Activated T-cell treated with anti-CD3 and anti-CD28 coated beads for 4 hours (primary cell): Measurements from ENCODE around the gene HSD3B1.
"Not testable (repeated sequence)": the region's sequence is repeated elsewhere in the genome, so short reads cannot be mapped to it uniquely, and the experiment has no call there.

Experiments used
- DNase-seq: peaks from one replicate; pipeline ENCODE4 v3.0.0-alpha.2; 2020

HSD3B1 gene

DNA sequence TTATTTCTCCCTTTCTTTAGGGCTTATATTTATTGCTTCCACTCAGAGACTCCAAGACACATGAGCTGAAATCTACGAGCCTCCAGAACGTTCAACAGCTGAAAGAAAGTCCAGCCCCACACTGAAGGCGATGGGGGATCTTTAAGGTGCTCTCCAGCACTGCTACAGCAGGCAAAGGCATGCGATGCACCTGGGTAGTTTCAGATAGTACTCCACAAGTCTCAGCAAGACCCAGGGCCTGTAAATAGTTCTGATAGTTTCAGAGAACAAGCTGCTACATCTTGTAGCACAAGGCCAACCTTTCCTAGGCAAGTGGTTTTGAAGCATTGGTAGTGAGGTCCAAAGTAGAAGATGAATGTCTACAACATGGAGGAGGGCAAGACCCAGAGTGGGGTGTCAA, 2.2 kb upstream of the HSD3B1 start:
- DNase-seq = no peak

DNA sequence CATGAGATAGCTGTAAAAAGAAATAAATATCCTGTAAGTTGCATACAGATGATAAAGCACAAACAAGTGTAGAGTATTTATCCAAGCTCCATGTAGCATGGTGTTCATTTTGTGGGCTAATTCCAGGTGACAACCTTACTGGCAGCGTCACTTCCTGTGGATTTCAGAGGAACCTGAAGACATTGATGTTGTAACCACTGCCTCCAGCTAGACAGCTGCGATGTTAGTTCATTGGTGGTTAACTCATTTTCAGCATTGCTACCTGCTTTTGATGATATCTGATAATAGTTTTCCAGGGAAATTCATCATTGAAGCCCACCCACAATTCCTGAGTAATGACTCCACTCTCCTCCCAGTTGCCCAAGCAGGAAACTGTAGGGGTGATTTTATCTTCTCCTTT, 3.0 kb downstream of the HSD3B1 start:
- no peak for DNase-seq

DNA sequence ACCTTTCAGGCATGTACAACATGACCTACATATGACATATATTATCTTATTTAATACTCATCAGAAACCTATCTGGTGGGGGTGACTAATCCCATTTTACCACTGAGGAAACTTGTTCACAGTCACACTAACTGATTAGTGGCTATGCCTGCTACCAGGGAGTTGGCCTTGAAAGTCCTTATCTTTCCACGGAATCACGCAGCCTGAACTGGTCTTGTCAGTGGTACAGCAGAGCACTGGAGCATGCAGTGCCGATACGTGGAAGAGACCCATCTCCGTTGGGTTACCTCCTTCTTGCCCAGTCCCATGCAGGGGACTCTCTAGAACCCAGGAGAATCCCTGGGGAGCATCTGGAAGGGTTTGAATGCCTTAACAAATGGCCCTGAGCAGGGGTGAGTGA, 8.2 kb downstream of the HSD3B1 start:
- no peak for DNase-seq

DNA sequence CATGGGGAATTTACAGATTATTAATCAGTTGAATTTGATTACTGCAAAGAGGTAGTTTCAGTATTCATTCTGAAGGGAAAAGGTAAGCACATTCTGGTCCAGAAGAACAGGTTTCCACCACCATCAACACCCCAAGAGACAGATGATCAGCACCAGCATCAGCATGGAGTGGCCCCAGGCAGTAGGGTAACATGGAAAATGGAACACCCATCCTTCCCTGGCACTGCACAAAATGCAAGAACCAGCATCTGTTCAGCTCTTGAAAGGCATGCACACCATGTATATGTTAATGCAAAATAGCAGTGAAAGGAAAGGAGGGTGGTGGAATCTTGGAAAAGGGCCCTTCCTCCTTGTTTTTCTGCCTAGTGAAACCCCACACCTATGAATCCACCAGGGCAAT, 9.2 kb downstream of the HSD3B1 start:
- DNase-seq = no peak

DNA sequence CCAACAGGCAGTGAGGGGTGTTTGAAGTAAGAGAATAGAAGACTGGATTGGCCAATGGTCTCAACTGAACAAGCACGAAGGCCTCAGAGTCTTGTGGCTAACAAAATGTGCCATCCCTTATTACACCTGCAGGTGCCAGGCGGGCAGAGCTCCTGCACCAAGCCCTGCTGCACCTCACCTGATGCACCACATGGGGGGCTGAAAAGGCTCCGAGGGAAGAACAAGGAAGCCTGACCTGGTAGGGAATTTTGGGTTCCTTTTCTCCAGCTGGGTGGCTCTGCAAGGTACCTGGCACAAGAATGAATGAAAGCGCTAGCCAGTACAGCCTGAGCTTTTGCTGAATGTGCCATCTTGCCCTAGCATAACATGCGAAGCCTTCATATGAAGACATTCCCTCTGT, 9.7 kb downstream of the HSD3B1 start:
- DNase-seq = no peak

DNA sequence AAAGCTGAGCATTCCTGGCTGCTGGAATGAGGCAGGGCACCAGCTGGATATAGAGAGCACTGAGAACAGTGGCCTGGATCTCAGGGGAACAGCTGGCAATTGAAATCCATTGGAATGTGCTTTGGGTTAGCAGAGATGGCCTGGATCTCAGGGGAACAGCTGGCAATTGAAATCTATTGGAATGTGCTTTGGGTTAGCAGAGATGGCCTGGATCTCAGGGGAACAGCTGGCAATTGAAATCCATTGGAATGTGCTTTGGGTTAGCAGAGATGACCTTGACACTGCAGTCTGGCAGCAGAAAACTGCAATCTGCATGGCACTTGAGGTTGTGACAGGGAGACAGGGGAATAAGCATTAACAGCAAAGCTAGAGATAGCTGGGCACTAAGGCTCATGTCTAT, 10.7 kb downstream of the HSD3B1 start:
- not testable (repeated sequence) for DNase-seq

DNA sequence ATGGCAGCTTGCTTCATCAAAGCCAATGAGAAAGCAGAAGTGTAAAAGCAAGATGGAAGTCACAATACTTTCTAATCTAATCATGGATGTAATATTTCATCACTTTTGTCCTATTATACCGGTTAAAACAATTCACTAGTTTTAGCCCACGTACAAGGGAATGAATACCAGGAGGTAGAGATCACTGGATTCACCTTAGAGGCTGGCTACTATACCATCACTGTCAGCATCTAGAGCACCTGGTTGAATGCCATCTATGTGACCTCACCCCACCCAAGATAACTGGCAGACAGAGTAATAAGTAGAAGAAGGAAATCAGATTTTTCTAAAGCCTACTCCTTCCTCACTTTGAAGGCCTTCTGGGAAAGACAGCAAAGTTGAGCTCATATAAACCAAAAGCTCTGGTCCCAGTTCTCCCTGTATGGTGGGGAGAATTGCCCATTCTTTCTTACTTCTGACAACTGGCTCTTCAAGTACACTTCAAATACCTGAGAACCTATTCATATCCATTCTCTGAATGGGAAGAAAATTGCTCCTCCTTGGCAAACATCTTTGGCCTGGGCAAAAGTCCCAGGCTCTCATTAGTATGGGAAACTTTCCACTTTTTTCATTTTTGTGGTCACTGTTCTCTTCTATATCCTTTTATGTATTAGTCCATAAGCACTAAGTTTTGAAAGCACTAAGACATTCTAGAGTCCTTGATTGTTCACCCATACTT, 24.8 kb downstream of the HSD3B1 start:
- DNase-seq = no peak

DNA sequence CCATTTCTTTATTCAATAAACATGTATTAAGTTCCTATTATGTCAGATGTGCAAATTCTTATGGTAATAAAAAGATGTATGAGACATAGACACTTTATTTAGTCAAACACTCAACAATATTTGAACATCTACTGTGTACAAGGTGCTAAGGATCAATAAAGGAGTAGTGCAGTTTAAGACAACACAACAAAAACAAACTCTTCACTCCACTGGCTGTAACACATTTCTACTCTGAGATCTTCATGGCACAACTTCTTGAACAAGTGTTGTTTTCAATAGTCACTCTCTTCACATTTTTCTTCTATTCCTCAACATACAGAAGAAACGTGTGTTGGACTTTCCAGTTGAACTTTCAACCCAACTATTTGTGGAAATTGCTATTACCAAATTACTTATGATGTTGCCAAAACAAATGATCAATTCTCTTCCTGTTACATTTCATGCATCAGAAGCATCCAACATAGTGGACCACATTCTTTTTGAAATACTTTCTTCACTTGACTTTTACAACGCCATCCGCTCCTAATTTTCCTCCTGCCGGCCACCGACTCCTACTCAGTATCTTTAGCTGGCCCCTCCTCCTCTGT, 25.4 kb downstream of the HSD3B1 start:
- DNase-seq = no peak

DNA sequence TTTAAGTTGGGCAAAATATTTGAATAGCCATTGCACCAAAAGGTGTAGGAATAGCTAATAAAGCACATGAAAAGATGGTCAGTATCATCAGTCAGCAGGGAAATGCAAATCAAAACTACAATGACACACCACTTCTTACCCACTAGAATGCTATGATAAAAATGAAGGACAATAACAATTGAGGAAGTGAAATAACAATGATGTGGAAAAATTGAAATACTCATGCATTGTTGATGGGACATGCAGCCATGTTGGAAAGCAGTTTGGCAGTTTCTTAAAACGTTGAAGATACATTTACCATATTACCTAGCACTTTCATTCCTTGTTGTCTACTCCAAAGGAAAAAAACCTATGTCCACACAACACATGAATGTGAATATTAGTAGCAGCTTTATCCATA, 28.4 kb downstream of the HSD3B1 start:
- no peak for DNase-seq

DNA sequence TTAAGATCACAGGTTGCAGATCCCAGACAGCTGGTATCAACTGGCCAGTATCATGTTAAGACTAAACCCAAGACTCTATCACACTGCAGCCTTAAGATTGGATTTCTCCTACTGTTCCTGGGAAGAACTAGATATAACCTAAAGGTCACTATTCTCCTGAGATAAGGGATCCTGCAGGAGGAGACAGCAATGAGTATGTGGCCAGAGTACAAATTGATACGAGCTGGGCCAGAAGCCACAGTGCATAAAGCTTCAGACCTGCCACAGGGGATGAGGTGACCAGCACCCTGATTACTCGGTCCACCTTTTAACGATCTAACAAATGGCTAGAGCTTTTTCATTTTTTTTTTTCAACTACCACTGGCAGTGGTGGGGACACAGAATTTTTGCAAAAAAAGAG, 31.0 kb downstream of the HSD3B1 start:
- DNase-seq = no peak

DNA sequence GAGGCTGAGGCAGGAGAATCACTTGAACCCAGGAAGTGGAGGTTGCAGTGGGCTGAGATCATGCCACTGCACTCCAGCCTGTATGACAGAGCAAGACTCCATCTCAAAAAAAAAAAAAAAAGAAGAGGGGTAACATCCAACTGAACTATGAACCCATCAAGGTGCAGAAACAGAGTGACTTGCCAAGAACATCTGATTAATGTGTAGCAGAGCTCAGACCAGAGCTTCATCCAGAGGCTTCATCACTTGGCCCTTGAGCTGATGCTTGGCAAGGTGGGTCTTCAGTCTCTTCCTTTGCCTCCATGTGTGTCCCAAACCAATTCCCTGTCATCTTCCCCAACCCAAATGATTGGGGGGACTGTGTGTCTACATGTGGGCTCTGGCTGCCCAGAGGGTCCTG, 32.6 kb downstream of the HSD3B1 start:
- DNase-seq = no peak

DNA sequence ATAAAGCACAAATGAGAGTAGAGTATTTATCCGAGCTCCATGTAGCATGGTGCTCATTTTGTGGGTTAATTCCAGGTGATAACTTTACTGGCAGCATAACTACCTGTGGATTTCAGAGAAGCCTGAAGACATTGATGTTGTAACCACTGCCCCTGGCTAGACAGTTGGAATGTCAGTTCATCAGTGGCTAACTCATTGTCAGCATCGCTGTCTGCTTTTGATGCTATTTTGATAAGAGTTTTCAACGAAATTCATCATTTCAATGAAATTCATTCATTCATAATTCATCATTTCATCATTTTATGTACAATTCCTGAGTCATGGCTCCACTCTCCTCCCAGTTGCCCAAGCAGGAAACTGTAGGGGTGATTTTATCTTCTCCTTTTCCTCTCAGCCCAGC, 34.4 kb downstream of the HSD3B1 start:
- DNase-seq = no peak

DNA sequence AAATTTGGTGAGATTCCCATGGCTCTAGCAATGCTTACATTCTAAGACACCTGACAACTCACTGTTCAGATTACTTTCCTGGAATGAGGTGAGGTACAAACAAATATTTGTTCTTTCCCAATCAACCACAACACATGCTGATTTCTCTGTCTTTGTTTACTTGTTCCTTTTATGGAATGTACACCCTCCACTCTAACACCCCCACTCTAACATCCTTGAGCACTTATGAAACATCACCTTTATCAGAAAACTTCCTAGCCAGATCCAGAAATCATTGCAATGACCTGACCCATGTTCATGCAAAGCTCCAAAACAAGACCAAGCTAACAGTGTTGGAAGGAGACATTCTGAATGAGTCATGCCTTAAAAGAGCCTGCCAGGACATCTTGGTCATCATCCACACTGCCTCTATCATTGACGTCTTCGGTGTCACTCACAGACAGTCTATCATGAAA, 35.5 kb downstream of the HSD3B1 start:
- no peak for DNase-seq

DNA sequence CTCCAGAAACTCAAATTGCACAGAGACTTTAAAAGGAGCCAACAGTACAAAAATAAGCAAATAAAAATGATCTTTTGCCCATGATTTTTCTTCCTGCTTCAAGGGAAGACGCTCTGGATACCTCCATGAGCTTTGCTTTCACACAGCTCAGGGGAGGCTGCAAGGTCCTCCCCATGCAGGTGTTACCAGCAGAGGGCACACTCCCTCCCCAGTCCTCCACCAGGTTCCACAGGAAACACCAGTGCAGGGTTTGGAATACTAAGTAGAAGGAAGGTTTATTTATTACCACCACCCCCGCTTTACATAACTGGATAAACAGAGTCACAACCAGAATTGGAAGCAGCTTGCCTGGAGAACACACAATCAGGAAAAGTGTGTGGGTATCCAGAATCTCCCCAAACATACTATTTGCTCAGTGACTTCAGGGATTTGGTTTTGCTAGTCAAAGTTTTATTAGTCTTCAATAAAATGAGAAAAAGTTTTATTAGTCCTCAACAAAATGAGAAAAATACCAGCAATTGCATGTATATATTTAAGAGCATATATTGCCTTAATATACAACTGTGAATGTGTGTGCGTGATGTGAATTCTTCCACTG, 37.3 kb downstream of the HSD3B1 start:
- DNase-seq = no peak

DNA sequence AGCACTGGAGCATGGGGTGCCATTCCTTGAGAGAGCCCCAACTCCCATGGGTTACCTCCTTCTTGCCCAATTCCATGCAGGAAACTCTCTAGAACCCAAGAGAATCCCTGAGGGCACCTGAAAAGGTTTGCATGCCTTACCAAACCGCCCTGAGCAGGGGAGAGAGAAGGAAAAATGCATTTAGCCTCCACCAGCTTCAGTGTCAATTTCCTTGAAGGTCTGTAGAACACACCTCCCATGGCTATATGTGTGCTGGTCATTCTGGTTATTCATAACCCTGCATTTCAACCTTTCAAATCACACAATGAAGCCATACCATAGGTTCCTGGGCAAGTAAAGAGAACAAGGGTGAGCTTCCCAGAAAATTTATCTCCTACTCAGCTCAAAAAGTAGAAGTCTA, 39.6 kb downstream of the HSD3B1 start:
- DNase-seq = no peak

DNA sequence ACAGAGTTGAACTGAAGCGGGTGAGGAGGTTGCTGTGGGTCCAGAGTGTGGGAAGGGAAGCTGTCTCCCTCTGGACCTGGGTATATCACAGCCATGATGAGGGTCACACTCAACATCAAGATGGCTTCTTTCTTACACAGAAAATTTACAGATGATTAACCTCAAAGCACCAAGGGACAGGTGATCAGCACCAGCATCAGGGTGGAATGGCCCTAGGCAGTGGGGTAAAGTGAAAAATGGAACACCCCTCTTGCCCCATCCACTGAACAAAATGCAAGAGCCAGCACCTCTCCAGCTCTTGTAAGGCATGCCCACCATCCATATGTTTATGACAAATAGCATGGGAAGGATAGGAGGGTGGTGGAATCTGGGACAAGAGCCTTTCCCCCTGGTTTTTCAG, 40.3 kb downstream of the HSD3B1 start:
- no peak for DNase-seq

DNA sequence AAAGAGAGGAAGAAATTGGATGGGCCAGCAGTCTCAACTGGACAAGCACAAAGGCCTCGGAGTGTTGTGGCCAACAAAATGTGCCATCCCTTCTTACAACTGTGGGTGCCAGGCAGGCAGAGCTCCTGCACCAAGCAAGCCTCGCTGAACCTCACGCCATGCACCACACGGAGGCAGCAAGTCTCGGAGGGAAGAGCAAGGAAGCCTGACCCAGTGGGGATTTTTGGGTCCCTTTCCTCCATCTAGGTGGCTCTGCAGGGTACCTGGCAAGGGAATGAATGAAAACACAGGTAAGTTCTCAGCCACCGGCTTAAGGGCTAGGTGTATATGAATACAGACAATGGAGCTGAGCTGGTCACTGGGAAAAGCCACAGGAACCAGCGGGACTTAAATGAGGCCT, 40.8 kb downstream of the HSD3B1 start:
- no peak for DNase-seq

DNA sequence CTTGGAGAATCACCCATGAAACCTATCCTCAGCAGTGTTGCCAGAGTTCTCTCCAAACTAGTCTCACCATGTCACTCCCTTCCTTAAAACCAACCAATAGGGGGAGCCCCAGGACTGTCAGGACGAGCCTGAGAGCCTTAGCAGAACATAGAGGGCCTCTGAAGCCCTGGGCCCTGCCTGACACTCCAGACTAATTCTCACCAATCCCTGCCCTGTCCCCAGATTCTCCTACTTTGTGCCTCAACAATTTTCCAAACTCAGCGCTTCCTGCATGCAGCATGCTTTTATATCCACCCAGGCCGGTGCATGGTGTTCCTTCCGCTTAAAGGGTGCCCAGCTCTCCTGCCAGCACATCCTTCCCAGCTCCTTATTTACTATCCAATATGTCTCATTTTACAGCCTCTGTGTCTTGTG, 42.7 kb downstream of the HSD3B1 start:
- DNase-seq = no peak

DNA sequence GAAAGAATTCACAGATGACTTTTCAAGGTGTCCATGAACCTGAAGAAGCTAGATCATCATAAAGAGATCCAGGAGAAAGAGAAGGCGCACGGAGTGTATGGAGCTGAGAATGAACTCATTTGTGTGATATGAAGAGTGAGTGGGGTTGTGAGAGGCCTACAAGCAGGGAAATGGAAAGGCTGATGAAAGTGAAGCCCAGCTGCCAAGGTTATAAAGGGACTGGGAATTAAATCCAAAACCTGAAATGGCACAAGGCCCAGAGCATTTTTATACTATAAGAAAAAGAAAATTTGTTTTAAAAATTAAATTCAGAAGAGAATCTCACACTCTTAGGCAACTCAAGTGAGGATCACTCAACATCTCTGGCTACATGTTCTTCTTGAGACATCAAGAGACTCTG, 43.4 kb downstream of the HSD3B1 start:
- no peak for DNase-seq

DNA sequence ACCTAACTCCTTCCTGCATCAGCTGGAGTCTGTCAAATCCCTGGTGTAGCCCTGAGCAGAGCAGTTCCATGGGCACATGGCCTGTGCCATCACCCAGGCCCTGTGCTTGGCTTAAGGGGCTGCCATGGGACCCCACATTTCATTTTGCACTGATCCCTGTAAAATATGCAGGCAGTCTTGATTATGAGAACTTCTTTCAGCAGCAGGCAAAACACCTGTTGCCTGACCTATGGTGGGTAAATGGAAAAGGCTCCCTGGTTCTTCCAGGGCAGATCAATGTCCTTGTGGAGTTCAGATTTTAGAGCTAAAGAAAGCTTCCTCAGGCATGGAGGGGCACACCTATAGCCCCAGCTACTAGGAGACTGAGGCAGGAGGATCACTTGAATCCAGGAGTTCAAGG, 44.2 kb downstream of the HSD3B1 start:
- DNase-seq = no peak

DNA sequence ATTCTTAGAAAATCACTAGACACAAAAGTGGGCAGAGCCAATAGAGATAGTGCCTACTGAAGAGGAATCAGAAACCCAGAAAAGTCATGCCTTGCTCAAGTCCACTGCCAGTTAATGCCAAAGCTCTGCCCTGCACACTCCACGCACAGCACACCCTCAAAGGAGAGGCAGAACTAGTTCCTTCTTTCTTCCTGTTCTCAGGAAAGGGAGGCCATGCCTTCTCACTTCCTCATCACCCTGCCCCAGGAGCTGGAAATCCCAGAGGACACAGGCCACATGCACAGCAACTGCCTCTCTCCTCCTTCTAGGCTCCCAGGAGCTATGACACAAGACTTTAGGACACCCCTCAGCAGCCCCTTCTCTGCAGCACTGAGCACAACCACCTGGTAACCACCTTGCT, 45.6 kb downstream of the HSD3B1 start:
- not testable (repeated sequence) for DNase-seq

DNA sequence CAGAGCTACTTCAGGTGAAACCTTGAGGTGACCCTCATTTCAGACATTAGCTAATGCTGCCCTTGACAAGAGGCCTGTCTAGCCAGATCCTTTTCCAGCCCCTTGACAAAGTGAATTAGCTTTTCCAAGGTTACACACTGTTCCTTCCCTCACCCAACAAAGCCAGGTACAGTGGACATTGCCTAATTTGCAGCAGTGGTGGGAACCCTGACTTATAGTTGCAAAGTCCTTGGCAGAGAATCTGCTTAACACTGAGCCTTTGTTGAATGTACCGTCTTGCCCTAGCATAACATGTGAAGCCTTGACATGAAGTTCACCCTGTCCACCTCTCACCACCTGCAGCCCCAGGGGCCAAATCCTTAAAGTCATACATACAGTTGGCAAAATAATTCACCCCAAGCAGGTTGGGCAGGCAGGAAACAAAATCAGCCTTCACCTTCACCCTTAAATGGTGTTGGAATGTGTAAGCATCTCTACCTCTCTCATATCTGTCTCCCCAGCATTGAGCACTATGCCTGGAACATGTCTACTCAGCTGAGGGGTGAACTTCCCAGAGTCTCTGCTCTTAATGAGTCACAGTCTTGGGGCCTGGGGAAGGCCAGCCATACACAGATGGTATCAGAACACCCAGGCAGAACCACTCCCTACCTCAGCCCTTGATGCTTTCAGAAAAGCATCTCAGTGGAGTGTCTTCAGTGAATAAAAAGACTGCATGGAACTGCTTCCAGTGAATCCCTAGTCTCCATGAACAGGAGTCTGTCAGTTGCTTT, 46.5 kb downstream of the HSD3B1 start:
- DNase-seq = not testable (repeated sequence)

DNA sequence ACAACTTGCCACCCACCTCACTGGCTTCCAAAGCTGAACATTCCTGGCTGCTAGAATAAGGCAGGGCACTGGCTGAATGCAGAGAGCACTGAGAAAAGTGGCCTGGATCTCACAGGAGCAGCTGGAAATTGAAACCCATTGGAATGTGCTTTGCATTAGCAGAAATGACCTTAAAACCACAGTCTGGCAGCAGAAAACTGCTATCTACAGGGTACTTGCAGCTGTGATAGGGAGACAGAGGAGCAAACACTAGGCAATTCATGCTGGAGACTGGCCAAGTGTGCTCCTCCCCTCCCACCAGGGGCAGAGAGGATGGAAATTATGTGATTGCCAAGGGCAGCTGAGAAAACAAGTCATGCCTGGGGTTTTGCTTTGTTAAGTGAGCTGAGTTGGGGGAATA, 47.2 kb downstream of the HSD3B1 start:
- DNase-seq = no peak

DNA sequence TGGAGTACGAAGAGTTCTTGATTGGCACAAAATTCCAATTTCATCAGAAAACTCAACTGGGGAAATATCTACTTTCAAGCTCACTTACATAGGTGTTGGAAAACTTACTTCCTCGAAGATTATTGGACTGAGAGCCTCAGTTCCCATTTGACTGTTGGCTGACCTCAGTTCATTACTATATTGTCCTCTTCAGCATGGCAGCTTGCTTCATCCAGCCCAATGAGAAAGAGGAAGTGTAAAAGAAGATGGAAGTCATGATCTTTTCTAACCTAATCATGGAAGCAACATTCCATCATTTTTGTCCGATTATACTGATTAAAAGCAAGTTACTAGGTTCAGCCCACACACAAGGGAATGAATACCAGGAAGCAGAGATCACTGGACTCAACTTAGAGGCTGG, 49.4 kb downstream of the HSD3B1 start:
- DNase-seq = no peak
